Gastrocnemius medialis (tissue), 4 donors: ENCODE measurements around the gene SMARCE1.

ENCODE experiments used
- CTCF ChIP-seq, 5 experiments: fragments of 450-650 bp in 3 of 5; fragments of 200-600 bp in 2 of 5; sonication (generic) in 2 of 5; IDR thresholded peaks in 4 of 5; conservative IDR thresholded peaks in 1 of 5; 1 replicate in 4 of 5; 2 replicates in 1 of 5; pipeline ENCODE4 v1.5.1; 2016 to 2019; ENCODE audit warnings: antibody characterized with exemption in 5 of 5, mild to moderate bottlenecking in 3 of 5, moderate library complexity in 3 of 5
- POLR2A ChIP-seq, 2 donors: fragments of 450-650 bp; IDR thresholded peaks; one replicate each; pipeline ENCODE4 v1.6.1; 2017; ENCODE audit warnings: antibody characterized with exemption in 2 of 2, mild to moderate bottlenecking in 2 of 2, moderate library complexity in 2 of 2

GRCh38 chr17:40651939-40652338, 4.3 kb upstream of the SMARCE1 start:
- TF ChIP-seq CTCF (IDR thresholded peaks at IDR 0.05 in 4 of 5, conservative IDR thresholded peaks at IDR 0.05 in 1 of 5) (no peak), POLR2A (IDR thresholded peaks at IDR 0.05) (no peak)
